VCaP (cell line): ENCODE measurements around the gene UBE2M.
"Not testable (repeated sequence)": the region's sequence is repeated elsewhere in the genome, so short reads cannot be mapped to it uniquely, and the experiment has no call there.

Source experiments
- H3K27ac ChIP-seq: fragments of 450-650 bp; 2 replicates; pipeline ENCODE4 v1.5.1; 2017
- TF ChIP-seq, protein P1 (sequence below): fragments of 450-650 bp; conservative IDR thresholded peaks from 2 replicates; pipeline ENCODE4 v1.5.1; 2017; ENCODE audit warnings: mild to moderate bottlenecking, moderate library complexity

The UBE2M gene

DNA sequence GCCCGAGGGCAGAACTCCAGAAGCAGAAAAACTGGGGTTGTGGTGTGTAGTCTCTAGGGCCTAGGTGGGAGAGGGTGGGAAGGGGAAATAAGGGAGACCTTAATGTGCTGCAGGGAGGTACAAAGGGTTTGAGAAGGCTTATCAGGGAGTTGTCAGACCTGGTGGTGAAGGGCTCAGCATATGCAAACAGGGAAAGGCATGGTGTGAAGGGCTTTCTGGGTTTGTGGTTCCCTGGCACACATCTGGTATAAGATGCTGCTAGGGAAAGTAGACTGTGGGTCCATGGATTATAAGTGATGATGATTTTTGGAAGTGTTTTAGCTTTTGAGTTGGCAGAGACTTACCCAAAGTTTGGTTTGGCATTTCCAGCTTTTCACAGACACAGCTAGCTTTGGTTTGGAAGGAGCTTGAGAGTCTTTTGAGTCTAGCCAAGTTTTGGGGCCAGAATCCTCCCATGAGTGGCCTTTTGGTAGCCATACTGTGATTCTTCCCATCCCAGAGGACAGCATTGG, 12.3 kb downstream of the UBE2M start:
- H3K27ac ChIP-seq = peak overlapping the region; percentile 95; the same call in 1 of the 2 replicates
- TF ChIP-seq, protein P1, sequence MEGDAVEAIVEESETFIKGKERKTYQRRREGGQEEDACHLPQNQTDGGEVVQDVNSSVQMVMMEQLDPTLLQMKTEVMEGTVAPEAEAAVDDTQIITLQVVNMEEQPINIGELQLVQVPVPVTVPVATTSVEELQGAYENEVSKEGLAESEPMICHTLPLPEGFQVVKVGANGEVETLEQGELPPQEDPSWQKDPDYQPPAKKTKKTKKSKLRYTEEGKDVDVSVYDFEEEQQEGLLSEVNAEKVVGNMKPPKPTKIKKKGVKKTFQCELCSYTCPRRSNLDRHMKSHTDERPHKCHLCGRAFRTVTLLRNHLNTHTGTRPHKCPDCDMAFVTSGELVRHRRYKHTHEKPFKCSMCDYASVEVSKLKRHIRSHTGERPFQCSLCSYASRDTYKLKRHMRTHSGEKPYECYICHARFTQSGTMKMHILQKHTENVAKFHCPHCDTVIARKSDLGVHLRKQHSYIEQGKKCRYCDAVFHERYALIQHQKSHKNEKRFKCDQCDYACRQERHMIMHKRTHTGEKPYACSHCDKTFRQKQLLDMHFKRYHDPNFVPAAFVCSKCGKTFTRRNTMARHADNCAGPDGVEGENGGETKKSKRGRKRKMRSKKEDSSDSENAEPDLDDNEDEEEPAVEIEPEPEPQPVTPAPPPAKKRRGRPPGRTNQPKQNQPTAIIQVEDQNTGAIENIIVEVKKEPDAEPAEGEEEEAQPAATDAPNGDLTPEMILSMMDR = no peak

DNA sequence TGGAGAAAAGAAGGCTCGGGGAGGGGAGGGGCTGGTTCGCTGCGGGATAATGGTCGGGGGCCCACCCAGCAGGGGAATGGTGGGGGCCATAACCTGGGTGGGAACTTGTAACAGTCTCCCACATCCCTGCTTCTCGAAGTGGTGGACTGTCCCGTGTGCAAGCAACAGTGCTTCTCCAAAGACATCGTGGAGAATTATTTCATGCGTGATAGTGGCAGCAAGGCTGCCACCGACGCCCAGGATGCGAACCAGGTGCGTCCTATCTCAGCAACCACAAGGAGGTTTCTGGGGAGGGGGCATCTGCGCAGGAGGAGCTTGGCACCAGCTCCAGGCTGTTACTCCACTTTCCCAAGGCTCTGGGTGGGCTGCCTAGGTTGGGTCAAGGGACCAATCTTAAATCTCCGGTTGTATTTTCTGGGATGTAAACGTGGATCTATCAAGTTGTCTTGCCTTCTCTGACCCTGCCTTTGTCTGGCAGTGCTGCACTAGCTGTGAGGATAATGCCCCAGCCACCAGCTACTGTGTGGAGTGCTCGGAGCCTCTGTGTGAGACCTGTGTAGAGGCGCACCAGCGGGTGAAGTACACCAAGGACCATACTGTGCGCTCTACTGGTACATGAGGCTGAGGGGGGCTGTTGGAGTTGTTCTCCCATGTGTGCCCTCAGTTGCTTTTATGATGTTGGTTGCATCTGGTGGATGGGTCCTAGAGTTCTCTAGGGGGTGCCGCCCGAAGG, 13.0 kb downstream of the UBE2M start:
- peak overlapping the region; percentile 95 for H3K27ac ChIP-seq
- TF ChIP-seq, protein P1 = no peak

DNA sequence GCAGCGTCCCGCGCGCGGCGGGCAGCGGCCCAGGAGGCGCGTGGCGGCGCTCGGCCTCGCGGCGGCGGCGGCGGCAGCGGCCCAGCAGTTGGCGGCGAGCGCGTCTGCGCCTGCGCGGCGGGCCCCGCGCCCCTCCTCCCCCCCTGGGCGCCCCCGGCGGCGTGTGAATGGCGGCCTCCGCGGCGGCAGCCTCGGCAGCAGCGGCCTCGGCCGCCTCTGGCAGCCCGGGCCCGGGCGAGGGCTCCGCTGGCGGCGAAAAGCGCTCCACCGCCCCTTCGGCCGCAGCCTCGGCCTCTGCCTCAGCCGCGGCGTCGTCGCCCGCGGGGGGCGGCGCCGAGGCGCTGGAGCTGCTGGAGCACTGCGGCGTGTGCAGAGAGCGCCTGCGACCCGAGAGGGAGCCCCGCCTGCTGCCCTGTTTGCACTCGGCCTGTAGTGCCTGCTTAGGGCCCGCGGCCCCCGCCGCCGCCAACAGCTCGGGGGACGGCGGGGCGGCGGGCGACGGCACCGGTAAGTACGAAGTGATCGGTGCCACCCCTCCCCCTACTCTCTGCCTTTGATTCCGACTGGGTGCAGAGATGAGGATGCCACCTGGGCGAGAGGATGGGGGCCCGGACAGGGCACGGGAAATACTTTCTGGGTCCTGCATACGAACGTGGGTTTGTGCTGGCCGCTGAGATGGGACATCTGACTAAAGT, 13.7 kb downstream of the UBE2M start:
- peak overlapping the region; percentile 95 for H3K27ac ChIP-seq
- TF ChIP-seq, protein P1 = no peak

DNA sequence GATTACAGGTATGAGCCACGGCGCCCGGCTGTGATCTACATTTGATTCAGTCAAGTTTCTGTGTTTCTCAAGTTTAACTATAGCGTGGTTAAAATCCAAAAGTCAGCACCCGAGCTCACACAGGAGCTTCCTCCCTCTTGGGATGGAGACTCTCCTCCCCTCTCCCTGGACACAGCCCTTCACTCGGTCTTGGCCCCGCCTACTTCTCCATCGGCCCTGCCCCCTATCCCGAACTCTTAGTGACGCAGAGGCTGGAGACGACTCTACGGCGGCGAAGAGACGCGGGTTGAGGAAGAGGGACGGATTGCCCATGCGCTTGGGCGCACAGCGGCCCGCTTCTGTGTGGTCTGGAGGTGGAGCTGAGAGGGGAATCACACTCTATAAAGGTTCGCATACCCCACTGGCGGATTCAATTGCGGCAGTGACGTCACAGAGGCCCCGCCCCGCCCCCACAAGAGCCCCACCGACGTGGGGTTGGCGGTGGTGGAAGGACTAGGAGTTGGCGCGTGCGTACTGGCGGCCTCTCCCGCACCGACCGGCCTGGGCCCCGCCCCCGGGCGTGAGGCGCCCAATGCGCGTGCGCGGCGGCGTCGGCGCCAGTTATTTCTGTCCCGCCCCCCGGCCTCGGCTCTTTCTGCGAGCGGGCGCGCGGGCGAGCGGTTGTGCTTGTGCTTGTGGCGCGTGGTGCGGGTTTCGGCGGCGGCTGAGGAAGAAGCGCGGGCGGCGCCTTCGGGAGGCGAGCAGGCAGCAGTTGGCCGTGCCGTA, 14.4 kb downstream of the UBE2M start, which contains the start of gene TRIM28:
TSS of gene TRIM28 (plus strand) at position 239 of the 765 bp plus-strand sequence. CDS start 694 bp downstream, outside the sequence.
- peak within 1 kb of the TSS; percentile 95 for H3K27ac ChIP-seq
- TF ChIP-seq, protein P1 = no peak

DNA sequence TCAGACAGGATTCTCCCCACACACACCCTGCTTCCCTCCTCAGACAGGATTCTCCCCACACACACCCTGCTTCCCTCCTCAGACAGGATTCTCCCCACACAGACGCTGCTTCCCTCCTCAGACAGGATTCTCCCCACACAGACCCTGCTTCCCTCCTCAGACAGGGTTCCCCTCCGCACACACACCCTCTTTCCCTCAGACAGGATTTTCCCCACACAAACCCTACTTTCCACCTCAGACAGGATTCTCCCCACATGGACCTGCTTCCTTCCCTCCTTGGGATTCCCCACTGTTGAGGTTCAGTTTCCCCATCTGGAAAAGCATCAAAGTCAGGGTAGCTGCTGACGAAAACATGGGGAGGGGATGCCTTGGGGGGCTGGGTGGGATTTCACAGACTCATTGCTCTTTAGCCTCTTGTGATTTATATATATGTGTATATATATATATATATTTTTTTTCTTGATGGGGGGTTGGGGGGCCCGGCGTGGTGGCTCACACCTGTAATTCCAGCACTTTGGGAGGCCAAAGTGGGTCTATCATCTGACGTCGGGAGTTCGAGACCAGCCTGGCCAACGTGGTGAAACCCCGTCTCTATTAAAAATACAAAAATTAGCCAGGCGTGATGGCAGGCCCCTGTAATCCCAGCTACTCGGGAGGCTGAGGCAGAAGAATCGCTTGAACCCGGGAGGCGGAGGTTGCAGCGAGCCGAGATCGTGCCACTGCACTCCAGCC, 15.6 kb downstream of the UBE2M start:
- peak overlapping the region; percentile 95 for H3K27ac ChIP-seq

DNA sequence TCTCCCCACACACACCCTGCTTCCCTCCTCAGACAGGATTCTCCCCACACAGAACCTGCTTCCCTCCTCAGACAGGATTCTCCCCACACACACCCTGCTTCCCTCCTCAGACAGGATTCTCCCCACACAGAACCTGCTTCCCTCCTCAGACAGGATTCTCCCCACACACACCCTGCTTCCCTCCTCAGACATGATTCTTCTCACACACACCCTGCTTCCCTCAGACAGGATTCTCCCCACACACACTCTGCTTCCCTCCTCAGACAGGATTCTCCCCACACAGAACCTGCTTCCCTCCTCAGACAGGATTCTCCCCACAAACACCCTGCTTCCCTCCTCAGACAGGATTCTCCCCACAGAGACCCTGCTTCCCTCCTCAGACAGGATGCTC, 19.2 kb downstream of the UBE2M start:
- H3K27ac ChIP-seq = not testable (repeated sequence)

DNA sequence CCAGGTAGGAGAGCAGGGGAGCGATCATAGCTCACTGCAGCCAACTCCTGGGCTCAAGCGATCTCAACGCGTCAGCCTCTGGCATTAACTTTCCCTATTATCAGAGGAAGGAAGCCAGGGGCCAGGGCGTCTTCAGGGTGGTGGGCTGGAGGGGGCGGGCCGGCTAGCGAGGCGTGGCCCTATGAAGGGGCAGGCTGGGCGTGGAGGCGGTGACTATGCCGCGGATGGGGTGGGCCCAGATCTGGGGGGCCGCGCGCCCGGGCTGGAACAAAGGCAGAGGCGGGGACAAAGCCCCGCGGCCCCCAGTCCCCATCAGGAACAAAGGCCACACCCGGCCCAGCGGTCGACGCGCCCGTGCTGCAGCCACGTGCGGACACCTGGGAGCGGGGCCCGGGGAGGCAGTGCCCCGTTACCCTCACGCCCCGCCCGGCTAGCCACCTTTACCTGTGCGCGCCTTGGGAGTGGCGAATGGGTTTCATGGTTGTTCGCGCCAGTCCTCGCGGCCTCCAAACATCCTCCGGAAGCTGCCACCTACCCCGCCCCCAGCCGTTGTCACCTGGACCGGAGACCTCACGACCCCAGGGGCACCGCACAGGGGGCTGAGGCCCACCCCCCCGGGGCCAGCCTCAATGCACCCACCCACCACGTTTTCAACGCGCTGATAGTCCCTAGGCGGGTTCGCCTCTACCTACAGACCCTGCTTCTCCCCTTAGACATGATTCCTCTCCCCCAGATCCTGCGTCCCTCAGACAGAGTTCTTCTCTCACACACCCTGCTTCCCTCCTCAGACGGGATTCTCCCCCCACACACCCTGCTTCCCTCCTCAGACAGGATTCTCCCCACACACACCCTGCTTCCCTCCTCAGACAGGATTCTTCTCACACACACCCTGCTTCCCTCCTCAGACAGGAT, 19.9 kb downstream of the UBE2M start:
- H3K27ac ChIP-seq = no peak overlapping the region
- TF ChIP-seq, protein P1 = no peak
